ENCODE results near the gene LPAR1. TPM values are rescaled to one million over a fixed set of nuclear protein-coding genes. Genes with fewer than 3 reads are reported as not detected.

The LPAR1 gene
- total RNA-seq, 1 donor from 2014 or later: 11.5 TPM

DNA sequence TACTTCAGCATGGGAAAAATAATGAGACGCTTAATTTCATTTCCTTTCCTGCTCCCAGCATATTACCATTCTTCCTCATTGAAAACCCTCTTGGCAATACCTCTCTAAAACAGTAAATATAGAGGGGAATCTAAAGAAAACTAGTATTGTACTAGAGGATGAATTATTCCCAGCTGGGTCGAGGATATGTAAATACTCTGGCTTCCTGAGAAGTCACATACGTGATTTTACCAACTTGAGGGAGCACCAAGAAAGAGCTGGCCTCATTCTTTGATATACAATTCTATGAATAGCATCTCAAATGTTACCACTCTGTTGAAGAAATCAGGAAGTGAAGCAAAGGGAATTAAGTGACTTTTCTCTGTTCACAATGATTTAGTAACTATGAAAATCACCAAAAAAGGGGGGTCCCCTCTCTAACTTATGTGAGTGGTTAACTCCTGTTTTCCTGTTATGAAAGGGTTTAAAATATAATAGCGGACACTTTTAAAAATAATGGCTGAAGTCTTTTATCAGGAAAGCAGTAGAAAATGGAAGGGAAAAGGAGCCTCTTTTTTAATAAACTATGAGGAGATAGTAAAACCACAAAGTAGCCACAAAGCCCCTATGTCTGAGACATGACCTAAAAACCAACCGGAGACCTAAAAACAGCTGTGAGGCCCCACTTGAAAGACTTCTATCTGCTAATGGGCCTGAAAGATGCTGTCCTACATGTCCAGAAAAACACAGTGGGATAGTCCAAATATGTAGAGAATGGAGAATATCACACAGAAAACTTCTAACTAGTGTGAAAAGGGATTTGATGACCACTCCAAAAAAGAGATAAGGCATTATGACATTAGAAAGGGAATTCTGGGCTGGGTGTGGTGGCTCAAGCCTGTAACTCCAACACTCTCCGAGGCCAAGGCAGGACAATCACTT is 42.6 kb downstream of the LPAR1 start:
- H3K9me3 ChIP-seq (ENCODE audit: insufficient read depth, low read depth, low read length): no peaks in the 10 kb centered on the region
- no peak overlapping the region for H3K27ac ChIP-seq (ENCODE audit: low read depth, low read length)
- no peak overlapping the region for H3K4me3 Mint-ChIP-seq (ENCODE audit: unreplicated experiment)
- no peaks in the 10 kb centered on the region for H3K27me3 ChIP-seq (ENCODE audit: insufficient read depth, low read length)
- peak overlapping the region; percentile 26 for H3K27ac Mint-ChIP-seq (ENCODE audit: unreplicated experiment)
- H3K4me1 Mint-ChIP-seq (ENCODE audit: low read depth, unreplicated experiment): peaks cover 25% of the 10 kb centered on the region
- H2AFZ ChIP-seq (ENCODE audit: low read depth, low read length): no peak overlapping the region
- H3K36me3 ChIP-seq (ENCODE audit: insufficient read depth, low read length): no peaks in the 10 kb centered on the region
- FAIRE-seq (no peak), DNase-seq (ENCODE audit: low read depth) (peak; percentile 66)
- no peaks in the 10 kb centered on the region for H3K9me3 Mint-ChIP-seq (ENCODE audit: unreplicated experiment)
- no peaks in the 10 kb centered on the region for H3K36me3 Mint-ChIP-seq (ENCODE audit: low read depth, unreplicated experiment)
- H3K9ac ChIP-seq (ENCODE audit: low read length): no peak overlapping the region
- H4K20me1 ChIP-seq (ENCODE audit: insufficient read depth, low read length): no peaks in the 10 kb centered on the region
- H3K79me2 ChIP-seq (ENCODE audit: insufficient read depth, low read length): peaks cover 12% of the 10 kb centered on the region
- TF ChIP-seq, protein P1, sequence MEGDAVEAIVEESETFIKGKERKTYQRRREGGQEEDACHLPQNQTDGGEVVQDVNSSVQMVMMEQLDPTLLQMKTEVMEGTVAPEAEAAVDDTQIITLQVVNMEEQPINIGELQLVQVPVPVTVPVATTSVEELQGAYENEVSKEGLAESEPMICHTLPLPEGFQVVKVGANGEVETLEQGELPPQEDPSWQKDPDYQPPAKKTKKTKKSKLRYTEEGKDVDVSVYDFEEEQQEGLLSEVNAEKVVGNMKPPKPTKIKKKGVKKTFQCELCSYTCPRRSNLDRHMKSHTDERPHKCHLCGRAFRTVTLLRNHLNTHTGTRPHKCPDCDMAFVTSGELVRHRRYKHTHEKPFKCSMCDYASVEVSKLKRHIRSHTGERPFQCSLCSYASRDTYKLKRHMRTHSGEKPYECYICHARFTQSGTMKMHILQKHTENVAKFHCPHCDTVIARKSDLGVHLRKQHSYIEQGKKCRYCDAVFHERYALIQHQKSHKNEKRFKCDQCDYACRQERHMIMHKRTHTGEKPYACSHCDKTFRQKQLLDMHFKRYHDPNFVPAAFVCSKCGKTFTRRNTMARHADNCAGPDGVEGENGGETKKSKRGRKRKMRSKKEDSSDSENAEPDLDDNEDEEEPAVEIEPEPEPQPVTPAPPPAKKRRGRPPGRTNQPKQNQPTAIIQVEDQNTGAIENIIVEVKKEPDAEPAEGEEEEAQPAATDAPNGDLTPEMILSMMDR (IDR thresholded peaks at IDR 0.05; ENCODE audit: insufficient read depth, low read depth, low read length): no peak
- no peak for TF ChIP-seq EZH2 (IDR thresholded peaks at IDR 0.05; ENCODE audit: insufficient read depth, low read length)
- H3K4me1 ChIP-seq (ENCODE audit: insufficient read depth, low read length): no peaks in the 10 kb centered on the region
- no peak overlapping the region for H3K4me2 ChIP-seq (ENCODE audit: low read length)
- H3K4me3 ChIP-seq (ENCODE audit: insufficient read depth, low read depth, low read length): no peak overlapping the region
- no peaks in the 10 kb centered on the region for H3K27me3 Mint-ChIP-seq (ENCODE audit: low read depth, unreplicated experiment)

DNA sequence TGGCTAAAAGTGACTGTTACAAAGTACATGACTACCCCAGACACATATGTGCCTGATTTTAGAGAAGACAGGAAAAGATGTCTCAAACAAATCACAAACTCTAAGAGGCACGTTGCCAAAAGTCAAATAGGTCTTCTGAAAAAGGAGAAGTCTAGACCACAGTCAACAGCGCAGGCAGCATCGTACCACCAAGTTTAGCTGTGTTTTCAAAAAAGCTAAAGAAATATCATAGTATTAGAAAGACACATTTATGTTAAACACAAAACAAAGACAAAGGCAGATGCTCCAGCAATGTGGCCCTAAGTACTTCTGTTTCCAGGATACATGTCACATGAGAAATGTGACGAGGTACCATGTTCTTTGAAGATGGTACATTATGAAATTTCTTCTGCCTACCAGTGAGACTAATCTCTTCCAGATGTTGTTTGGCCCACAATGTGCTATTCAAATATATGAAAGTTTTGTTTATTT is 43.5 kb downstream of the LPAR1 start:
- H3K36me3 Mint-ChIP-seq (ENCODE audit: low read depth, unreplicated experiment): no peaks in the 10 kb centered on the region
- Histone ChIP-seq H3K9me3 (ENCODE audit: insufficient read depth, low read depth, low read length) (no peaks in the 10 kb centered on the region), H3K4me3 (ENCODE audit: insufficient read depth, low read depth, low read length) (no peak overlapping the region), H3K4me1 (ENCODE audit: insufficient read depth, low read length) (no peaks in the 10 kb centered on the region), H2AFZ (ENCODE audit: low read depth, low read length) (no peak overlapping the region), H3K4me2 (ENCODE audit: low read length) (no peak overlapping the region), H3K27ac (ENCODE audit: low read depth, low read length) (no peak overlapping the region), H3K9ac (ENCODE audit: low read length) (no peak overlapping the region), H3K27me3 (ENCODE audit: insufficient read depth, low read length) (no peaks in the 10 kb centered on the region), H3K79me2 (ENCODE audit: insufficient read depth, low read length) (peaks cover 7% of the 10 kb centered on the region), H3K36me3 (ENCODE audit: insufficient read depth, low read length) (no peaks in the 10 kb centered on the region), H4K20me1 (ENCODE audit: insufficient read depth, low read length) (no peaks in the 10 kb centered on the region)
- peak; percentile 45 for FAIRE-seq
- no peak overlapping the region for H3K4me3 Mint-ChIP-seq (ENCODE audit: unreplicated experiment)
- no peak overlapping the region for H3K27ac Mint-ChIP-seq (ENCODE audit: unreplicated experiment)
- no peak for TF ChIP-seq EZH2 (IDR thresholded peaks at IDR 0.05; ENCODE audit: insufficient read depth, low read length)
- TF ChIP-seq, protein P1 (IDR thresholded peaks at IDR 0.05; ENCODE audit: insufficient read depth, low read depth, low read length): no peak
- H3K4me1 Mint-ChIP-seq (ENCODE audit: low read depth, unreplicated experiment): peaks cover 25% of the 10 kb centered on the region
- no peak for DNase-seq (ENCODE audit: low read depth)
- no peaks in the 10 kb centered on the region for H3K27me3 Mint-ChIP-seq (ENCODE audit: low read depth, unreplicated experiment)
- H3K9me3 Mint-ChIP-seq (ENCODE audit: unreplicated experiment): no peaks in the 10 kb centered on the region

DNA sequence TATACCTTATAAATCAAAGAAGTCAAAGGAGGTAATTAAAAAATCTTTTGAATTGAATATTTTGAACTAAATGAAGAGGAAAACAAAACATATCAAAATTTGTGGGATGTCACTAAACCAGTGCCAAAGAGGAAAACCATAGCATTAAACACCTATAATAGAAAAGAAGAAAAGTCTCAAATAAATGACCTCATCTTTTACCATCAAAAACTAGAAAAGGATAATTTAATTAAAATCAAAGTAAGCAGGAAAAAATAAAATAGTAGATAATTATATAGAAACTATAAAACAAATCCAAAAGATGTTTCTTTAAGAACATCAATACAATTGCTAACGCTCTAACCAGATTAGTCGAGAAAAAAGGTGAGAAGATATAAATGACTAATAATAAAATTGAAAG is 47.8 kb downstream of the LPAR1 start:
- FAIRE-seq: no peak

More for the DNA sequence above, 47.8 kb downstream of the LPAR1 start:
- Histone ChIP-seq H3K9me3 (ENCODE audit: insufficient read depth, low read depth, low read length) (no peaks in the 10 kb centered on the region), H3K36me3 (ENCODE audit: insufficient read depth, low read length) (no peaks in the 10 kb centered on the region), H3K4me3 (ENCODE audit: insufficient read depth, low read depth, low read length) (no peak overlapping the region), H3K4me1 (ENCODE audit: insufficient read depth, low read length) (no peaks in the 10 kb centered on the region), H3K27ac (ENCODE audit: low read depth, low read length) (no peak overlapping the region), H4K20me1 (ENCODE audit: insufficient read depth, low read length) (no peaks in the 10 kb centered on the region), H3K4me2 (ENCODE audit: low read length) (no peak overlapping the region), H2AFZ (ENCODE audit: low read depth, low read length) (no peak overlapping the region), H3K9ac (ENCODE audit: low read length) (no peak overlapping the region), H3K79me2 (ENCODE audit: insufficient read depth, low read length) (peaks cover 4% of the 10 kb centered on the region), H3K27me3 (ENCODE audit: insufficient read depth, low read length) (no peaks in the 10 kb centered on the region)
- H3K27ac Mint-ChIP-seq (ENCODE audit: unreplicated experiment): no peak overlapping the region
- H3K27me3 Mint-ChIP-seq (ENCODE audit: low read depth, unreplicated experiment): no peaks in the 10 kb centered on the region
- H3K36me3 Mint-ChIP-seq (ENCODE audit: low read depth, unreplicated experiment): no peaks in the 10 kb centered on the region
- no peaks in the 10 kb centered on the region for H3K9me3 Mint-ChIP-seq (ENCODE audit: unreplicated experiment)
- H3K4me3 Mint-ChIP-seq (ENCODE audit: unreplicated experiment): no peak overlapping the region
- TF ChIP-seq, protein P1 (IDR thresholded peaks at IDR 0.05; ENCODE audit: insufficient read depth, low read depth, low read length): no peak
- TF ChIP-seq EZH2 (IDR thresholded peaks at IDR 0.05; ENCODE audit: insufficient read depth, low read length): no peak
- H3K4me1 Mint-ChIP-seq (ENCODE audit: low read depth, unreplicated experiment): peaks cover 10% of the 10 kb centered on the region
- DNase-seq (ENCODE audit: low read depth): no peak

Data from astrocyte (in vitro differentiated cells and primary cell).